Measurements from ENCODE around the gene EID1.
"Not testable (repeated sequence)": the region's sequence is repeated elsewhere in the genome, so short reads cannot be mapped to it uniquely, and the experiment has no call there.

Gene EID1

GRCh38 chr15:48909313-48909712 is 31.4 kb downstream of the EID1 start:
- not testable (repeated sequence) for DNase-seq (ENCODE audit: low read depth in 2 of 2)

- DNase-seq (ENCODE audit: low read depth in 2 of 2), result not testable (repeated sequence)
Observed at GRCh38 chr15:48910554-48910953, 32.6 kb downstream of the EID1 start.

GRCh38 chr15:48913141-48913540 is 35.2 kb downstream of the EID1 start:
- no peak for DNase-seq (ENCODE audit: low read depth in 2 of 2)

GRCh38 chr15:48914717-48915116 is 36.8 kb downstream of the EID1 start:
- DNase-seq (ENCODE audit: low read depth in 2 of 2), result no peak

- DNase-seq (ENCODE audit: low read depth in 2 of 2), result no peak
Observed at GRCh38 chr15:48915861-48916260, 37.9 kb downstream of the EID1 start.

GRCh38 chr15:48916721-48917120 is 38.8 kb downstream of the EID1 start:
- no peak for DNase-seq (ENCODE audit: low read depth in 2 of 2)

- DNase-seq (ENCODE audit: low read depth in 2 of 2), result no peak
Observed at GRCh38 chr15:48922046-48922445, 44.1 kb downstream of the EID1 start.

GRCh38 chr15:48924528-48925393 is 46.8 kb downstream of the EID1 start:
- no peak for DNase-seq (ENCODE audit: low read depth in 2 of 2)

GRCh38 chr15:48925714-48926223 is 47.8 kb downstream of the EID1 start:
- DNase-seq (ENCODE audit: low read depth in 2 of 2), result peak; percentile 70 to 71

GRCh38 chr15:48928877-48929538 is 51.1 kb downstream of the EID1 start:
- no peak for DNase-seq (ENCODE audit: low read depth in 2 of 2)

GRCh38 chr15:48929661-48930060 is 51.7 kb downstream of the EID1 start:
- DNase-seq (ENCODE audit: low read depth in 2 of 2), result no peak
